Glomerular endothelial cell (primary cell): Measurements from ENCODE around the gene CADPS. TPM values are rescaled to one million over a fixed set of nuclear protein-coding genes. Genes with fewer than 3 reads are reported as not detected.

Source experiments
- DNase-seq: peaks from one replicate; pipeline ENCODE4 v3.0.0-alpha.2; 2011; ENCODE audit warnings: low read depth, low spot score; ENCODE audit errors: extremely low read depth
- total RNA-seq: library from RNA; depleted of rRNA; stranded (reverse); fragments of >200 nt; gene quantifications from 2 replicates; pipeline ENCODE4 v1.2.3, GENCODE V29; 2015

The CADPS gene
- total RNA-seq, 1 donor from 2014 or later, result not detected

GRCh38 chr3:62757045-62757444 is 118.2 kb downstream of the CADPS start:
- no peak for DNase-seq

GRCh38 chr3:62755285-62755684 is 119.9 kb downstream of the CADPS start:
- DNase-seq, result no peak

GRCh38 chr3:62749657-62750056 is 125.6 kb downstream of the CADPS start:
- DNase-seq, result no peak

GRCh38 chr3:62749130-62749529 is 126.1 kb downstream of the CADPS start:
- no peak for DNase-seq

- DNase-seq, result no peak
Measured at GRCh38 chr3:62737449-62737848, 137.8 kb downstream of the CADPS start.

- no peak for DNase-seq
Measured at GRCh38 chr3:62735510-62735909, 139.7 kb downstream of the CADPS start.

- DNase-seq, result no peak
Measured at GRCh38 chr3:62732183-62732904, 142.9 kb downstream of the CADPS start.

- no peak for DNase-seq
Measured at GRCh38 chr3:62727981-62728380, 147.2 kb downstream of the CADPS start.

GRCh38 chr3:62727536-62727935 is 147.7 kb downstream of the CADPS start:
- no peak for DNase-seq

- DNase-seq, result no peak
Measured at GRCh38 chr3:62724503-62724902, 150.7 kb downstream of the CADPS start.

GRCh38 chr3:62723914-62724217 is 151.3 kb downstream of the CADPS start:
- DNase-seq, result no peak

GRCh38 chr3:62723166-62723913 is 151.9 kb downstream of the CADPS start:
- no peak for DNase-seq

GRCh38 chr3:62722344-62722743 is 152.9 kb downstream of the CADPS start:
- no peak for DNase-seq

- no peak for DNase-seq
Measured at GRCh38 chr3:62718515-62719320, 156.5 kb downstream of the CADPS start.

GRCh38 chr3:62718011-62718410 is 157.2 kb downstream of the CADPS start:
- DNase-seq, result no peak

GRCh38 chr3:62712746-62713145 is 162.5 kb downstream of the CADPS start:
- DNase-seq, result no peak

- DNase-seq, result no peak
Measured at GRCh38 chr3:62710751-62711150, 164.5 kb downstream of the CADPS start.

- DNase-seq, result no peak
Measured at GRCh38 chr3:62708638-62709373, 166.4 kb downstream of the CADPS start.

- DNase-seq, result no peak
Measured at GRCh38 chr3:62705721-62706120, 169.5 kb downstream of the CADPS start.

GRCh38 chr3:62703451-62704167 is 171.6 kb downstream of the CADPS start:
- no peak for DNase-seq
